GM12891 (cell line): ENCODE results near the gene NUP210. TPM values are rescaled to one million over a fixed set of nuclear protein-coding genes. Genes with fewer than 3 reads are reported as not detected.
A peak's percentile ranks its signal among the peaks of the same experiment; 100 is the strongest.

Experiments
- DNase-seq: peaks from one replicate; pipeline ENCODE4 v3.0.0; 2011; ENCODE audit warnings: low spot score; ENCODE audit not compliant: insufficient read length
- FAIRE-seq: peaks from 2 replicates; lab custom pipeline; 2011; peaks lifted over from hg19 to GRCh38; lab: Jason Lieb, UNC
- PAX5 ChIP-seq: IDR thresholded peaks from 2 replicates; pipeline ENCODE4 v1.6.1; 2011; ENCODE audit warnings: low read length, moderate library complexity, mild to moderate bottlenecking; ENCODE audit not compliant: insufficient read depth, severe bottlenecking
- POLR2A ChIP-seq: IDR thresholded peaks from 2 replicates; pipeline ENCODE4 v1.6.1; 2011; ENCODE audit warnings: low read depth, low read length, control low read depth
- POLR2AphosphoS5 ChIP-seq: IDR thresholded peaks from 2 replicates; pipeline ENCODE4 v1.6.1; 2011; ENCODE audit warnings: low read depth, low read length, control low read depth
- POU2F2 ChIP-seq: IDR thresholded peaks from 2 replicates; pipeline ENCODE4 v1.6.1; 2011; ENCODE audit warnings: low read depth, mild to moderate bottlenecking, control low read depth, low read length, moderate library complexity
- SPI1 ChIP-seq: IDR thresholded peaks from 2 replicates; pipeline ENCODE4 v1.6.1; 2011; ENCODE audit warnings: low read depth, low read length, control low read depth
- TAF1 ChIP-seq: IDR thresholded peaks from 2 replicates; pipeline ENCODE4 v1.6.1; 2011; ENCODE audit warnings: low read depth, low read length, control low read depth
- polyA plus RNA-seq: library from polyadenylated mRNA; unstranded; fragments of >200 nt; gene quantifications from one replicate; pipeline ENCODE4 v1.2.1, GENCODE V29; 2012; ENCODE audit warnings: low read depth, missing spikeins, inconsistent platforms; ENCODE audit not compliant: missing spikeins

The NUP210 gene
- polyA plus RNA-seq: 43.7 TPM

DNA sequence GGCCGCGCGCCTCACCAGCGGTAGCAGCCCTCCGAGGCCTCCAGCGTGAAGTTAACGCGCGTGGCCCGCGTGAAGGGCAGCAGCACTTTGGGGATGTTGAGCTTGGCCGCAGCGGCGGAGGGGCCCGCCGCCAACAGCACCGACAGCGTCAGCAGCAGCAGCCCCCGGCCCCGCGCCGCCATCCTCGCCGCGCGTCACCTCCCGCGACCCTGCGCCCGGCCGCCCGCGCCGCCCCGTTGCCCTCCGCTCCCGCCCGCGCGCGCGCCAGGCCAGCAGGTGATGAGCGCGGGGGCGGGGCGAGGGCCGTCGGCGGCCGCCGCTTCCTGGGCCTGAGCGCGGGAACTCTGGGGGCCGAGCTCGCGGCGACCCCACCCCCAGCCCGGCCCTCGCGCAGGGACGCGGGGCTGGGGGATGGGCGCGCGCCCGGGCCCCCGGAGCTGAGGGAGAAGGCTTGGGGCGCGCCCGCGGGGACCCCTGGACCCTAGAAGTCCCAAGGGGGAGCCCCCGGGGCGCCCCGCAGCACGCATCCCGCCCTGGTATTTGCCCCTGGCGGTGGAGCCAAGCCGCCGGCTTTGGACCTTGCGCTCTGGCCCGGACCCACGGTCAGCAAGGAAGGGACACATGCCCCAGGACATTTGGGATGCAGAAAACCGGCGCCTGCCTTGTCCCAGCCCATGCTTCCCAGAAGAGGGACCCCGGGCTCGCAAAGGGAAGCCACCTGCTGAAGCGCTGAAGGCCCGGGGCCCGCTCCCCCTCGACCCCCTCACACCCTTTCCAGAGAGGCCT lies at the start of gene NUP210:
Gene NUP210, minus strand, starts transcription at position 278 of the 786 bp plus-strand sequence. Its CDS starts 96 bp downstream, at position 182.
- FAIRE-seq (peak; percentile 76), DNase-seq (peak; percentile 78)
- TF ChIP-seq POLR2AphosphoS5 (no peak), POLR2A (0 out of 2 replicates have a peak, but pooled peaks have one; percentile 40)

DNA sequence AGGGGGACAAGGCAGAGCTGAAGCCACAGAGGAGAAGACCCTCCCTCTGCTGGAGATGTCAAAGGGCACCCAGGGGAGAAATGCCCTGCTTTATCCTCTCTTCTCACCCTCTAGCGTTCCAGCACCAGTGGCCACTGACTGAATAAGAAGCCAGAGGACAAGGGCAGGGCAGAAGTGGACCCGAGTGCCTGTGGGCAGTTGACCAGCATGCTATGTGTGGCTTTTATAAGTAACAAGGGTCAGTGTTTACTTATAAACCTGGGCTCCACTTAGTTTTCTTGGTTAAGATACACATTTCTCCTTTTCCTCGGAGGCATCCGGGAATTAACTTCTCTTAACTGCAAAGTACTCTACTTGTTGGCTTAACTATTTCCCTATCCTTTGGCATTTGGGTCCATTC lies 46.7 kb upstream of the NUP210 start:
- no peak for FAIRE-seq
- no peak for DNase-seq
- TF ChIP-seq POLR2AphosphoS5: no peak
- no peak for TF ChIP-seq TAF1
- no peak for TF ChIP-seq POLR2A
- no peak for TF ChIP-seq PAX5
- TF ChIP-seq SPI1: no peak
- no peak for TF ChIP-seq POU2F2

DNA sequence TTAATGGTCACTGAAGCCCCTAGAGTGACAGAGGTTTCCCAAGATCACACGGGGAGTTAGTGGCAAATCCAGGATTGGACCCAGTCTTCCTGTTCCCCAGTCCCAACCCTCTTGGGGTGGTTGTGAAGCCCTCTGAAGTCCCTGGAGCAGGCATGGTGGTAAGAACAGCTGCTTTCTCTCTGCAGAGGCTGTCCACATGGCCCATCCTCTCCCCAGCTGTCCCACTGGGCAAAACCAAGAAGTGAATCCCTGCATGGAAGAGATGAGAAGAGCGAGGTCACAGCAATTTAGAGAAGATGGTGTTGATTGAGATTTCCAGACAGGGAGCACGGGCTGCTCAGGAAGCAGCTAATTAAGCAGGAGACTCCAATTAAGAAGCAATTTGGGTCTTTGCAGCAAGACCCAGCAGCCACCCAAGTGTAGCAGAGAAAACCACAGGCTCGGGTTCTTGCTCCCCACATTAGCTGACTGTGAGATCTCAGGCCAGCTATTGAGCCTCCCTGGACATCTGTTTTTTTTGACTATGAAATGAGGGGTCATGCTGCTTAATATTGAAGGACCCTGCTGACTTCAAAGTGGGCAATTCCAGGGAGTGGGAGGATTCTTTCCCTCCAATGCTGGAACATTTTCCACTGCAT lies 45.2 kb upstream of the NUP210 start:
- DNase-seq: no peak
- FAIRE-seq: no peak
- TF ChIP-seq PAX5: no peak
- TF ChIP-seq POLR2A: no peak
- no peak for TF ChIP-seq SPI1
- no peak for TF ChIP-seq POLR2AphosphoS5
- no peak for TF ChIP-seq POU2F2
- no peak for TF ChIP-seq TAF1

DNA sequence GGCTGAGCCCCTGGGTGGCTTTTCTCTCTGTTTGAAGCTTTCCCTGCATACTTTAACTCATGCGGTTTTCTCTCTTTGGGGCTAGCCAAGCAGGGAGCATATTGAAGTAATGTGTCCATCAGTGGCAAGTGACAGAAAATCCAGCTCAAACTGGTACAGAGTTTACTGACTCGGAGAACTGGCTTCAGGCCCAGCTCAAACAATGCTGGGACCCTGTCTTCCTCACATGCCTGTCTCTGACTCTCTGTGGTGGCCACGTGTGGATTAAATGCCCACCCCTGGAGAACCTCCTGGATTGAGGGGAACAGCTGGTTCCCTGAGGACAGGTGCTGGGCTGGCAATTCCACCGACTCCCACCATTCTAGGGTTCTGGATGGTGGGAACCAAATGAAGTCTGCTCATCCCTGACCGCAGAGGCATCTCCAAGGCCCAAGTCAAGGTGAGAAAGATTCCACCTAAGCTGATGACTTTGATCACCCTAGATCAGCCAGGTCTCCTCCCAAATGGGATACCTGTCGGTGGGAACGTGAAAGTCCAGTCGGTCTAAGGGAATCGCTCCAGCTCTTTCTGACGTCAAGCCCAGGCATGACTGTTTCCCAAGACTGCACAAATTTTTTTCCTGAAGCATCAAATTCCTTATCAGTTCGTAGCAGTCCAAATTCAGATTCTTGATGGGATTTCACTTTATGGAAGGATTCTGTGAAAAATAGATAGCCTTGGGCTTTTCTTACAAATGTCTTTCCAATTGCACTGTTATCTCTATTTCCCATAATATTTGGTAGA lies 43.7 kb upstream of the NUP210 start:
- FAIRE-seq (no peak), DNase-seq (no peak)
- TF ChIP-seq POU2F2 (no peak), SPI1 (no peak), POLR2A (no peak), PAX5 (no peak), POLR2AphosphoS5 (no peak), TAF1 (no peak)

DNA sequence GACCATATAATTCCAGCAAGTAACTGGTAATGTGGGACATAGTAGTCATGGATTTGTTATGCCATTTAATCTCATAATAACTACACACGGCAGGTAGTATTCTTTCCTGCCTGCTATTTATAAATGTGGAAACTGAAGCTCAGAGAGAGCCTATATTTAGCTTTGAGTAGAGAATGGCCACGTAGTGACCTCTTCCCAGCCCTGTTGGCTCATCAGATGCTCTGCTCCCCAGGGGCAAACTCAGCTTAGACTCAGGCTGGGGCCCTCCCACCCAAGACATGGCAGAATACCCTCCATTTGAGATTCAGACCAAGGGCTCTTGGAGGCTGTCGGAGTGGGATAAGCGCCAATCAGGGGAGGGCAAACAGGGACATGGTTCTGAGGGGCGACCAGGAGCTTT lies 42.7 kb upstream of the NUP210 start:
- no peak for DNase-seq
- TF ChIP-seq TAF1 (no peak), PAX5 (no peak), POLR2AphosphoS5 (no peak), POLR2A (no peak), POU2F2 (no peak), SPI1 (no peak)
- no peak for FAIRE-seq

DNA sequence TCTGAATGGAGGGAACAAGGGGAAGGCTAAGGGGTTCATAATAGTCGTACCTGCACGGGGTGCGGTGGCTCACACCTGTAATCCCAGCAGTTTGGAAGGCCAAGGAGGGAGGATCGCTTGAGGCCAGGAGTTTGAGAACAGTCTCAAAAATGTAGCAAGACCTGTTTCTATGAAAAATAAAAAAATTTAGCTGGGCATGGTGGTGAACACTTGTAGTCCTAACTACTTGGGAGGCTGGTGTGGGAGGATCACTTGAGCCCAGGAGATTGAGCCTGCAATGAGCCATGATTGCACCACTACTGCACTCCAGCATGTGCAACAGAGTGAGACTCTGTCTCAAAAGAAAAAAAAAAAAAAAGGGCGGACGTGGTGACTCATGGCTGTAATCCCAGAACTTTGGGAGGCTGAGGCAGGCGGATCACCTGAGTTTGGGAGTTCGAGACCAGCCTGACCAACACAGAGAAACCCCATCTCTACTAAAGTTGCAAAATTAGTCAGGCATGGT lies 42.1 kb upstream of the NUP210 start:
- DNase-seq (no peak), FAIRE-seq (no peak)
- TF ChIP-seq POU2F2 (no peak), SPI1 (no peak)

DNA sequence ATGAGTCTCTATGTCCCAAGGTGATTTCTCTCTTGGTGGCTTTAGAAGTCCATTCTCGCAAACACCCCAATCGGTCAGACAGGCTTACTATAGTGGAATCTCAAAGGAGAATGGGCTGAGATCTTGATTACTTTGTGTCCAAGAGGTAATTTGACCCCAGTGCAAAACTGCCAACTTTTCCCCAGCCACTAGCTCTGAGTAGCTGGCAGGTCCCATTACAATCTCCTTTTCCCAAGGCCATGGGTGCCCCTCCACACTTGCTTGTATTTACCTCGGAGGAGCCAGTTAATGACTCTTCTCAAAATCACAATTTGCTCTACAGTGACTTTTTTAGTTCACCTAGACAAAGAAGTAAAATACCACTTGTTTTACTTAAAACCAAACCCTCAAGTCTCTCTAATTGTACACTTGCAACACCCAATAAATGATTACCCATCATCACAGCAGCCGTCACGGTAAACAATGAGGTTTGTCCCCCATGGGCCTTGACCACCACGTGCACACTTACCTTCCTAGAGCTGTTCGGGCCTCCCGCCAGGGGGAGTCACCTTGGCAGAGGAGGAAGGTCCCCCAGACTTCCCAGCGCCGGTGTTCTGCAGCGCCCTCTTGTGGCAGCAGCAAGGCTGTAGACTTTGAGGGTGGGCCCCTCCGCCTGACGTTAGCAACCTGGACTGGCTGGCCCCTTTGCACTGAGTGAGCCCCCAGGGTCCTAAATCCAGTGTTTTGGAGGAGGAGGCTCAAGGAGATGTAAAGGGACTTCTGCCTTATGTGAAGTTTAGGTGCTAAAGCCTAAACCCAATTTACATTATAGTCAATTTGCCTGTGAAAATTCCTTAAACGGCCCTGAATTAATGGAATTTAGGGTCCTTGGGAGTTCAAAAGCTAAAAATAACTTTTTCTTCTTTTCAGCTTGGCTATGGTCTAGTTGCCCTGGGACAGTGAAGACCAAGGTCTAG lies 41.3 kb upstream of the NUP210 start:
- FAIRE-seq (no peak), DNase-seq (peak; percentile 39)
- TF ChIP-seq TAF1: no peak
- no peak for TF ChIP-seq POU2F2
- no peak for TF ChIP-seq POLR2A
- no peak for TF ChIP-seq PAX5
- TF ChIP-seq SPI1: no peak
- TF ChIP-seq POLR2AphosphoS5: no peak

DNA sequence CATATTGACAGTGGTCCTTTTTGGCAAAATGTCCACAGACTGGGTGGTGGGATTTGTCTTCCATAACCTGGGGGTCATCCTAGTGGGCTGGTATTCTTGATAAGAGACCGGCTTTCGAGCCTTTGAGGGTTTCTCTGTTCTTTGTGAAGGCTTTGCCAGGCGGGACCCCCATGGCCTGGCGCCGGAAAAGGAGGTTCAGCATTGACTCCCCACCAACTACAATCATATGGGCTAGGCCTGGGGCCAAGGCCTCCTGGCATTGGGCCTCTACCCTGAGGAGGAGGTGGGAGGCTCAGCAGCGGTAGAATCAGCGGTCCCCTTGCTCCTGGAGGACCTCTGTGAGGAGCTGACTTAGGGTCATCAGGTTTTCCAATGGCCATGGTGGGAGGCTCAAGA lies 40.2 kb upstream of the NUP210 start:
- TF ChIP-seq SPI1 (no peak), POLR2A (no peak)
- DNase-seq: no peak
- FAIRE-seq: no peak
